GM12873 (cell line): Measurements from ENCODE around the gene TARS3.

Experiments
- CTCF ChIP-seq: IDR thresholded peaks from 2 replicates; pipeline ENCODE4 v1.5.1; 2012; ENCODE audit warnings: low read depth, mild to moderate bottlenecking, moderate library complexity, low read length, control low read depth; ENCODE audit not compliant: insufficient read depth; ENCODE audit errors: missing control alignments

Gene TARS3

GRCh38 chr15:101618076-101618475 lies 106.2 kb downstream of the TARS3 start:
- TF ChIP-seq CTCF = no peak

- TF ChIP-seq CTCF = no peak
Measured at GRCh38 chr15:101617390-101617965, 106.8 kb downstream of the TARS3 start.

GRCh38 chr15:101615986-101616848 lies 108.1 kb downstream of the TARS3 start:
- no peak for TF ChIP-seq CTCF

GRCh38 chr15:101615414-101615985 lies 108.8 kb downstream of the TARS3 start:
- no peak for TF ChIP-seq CTCF

- TF ChIP-seq CTCF = no peak
Measured at GRCh38 chr15:101614761-101615160, 109.5 kb downstream of the TARS3 start.

- TF ChIP-seq CTCF = no peak
Measured at GRCh38 chr15:101614001-101614585, 110.2 kb downstream of the TARS3 start.

GRCh38 chr15:101613130-101614000 lies 110.9 kb downstream of the TARS3 start:
- no peak for TF ChIP-seq CTCF
